Measurements from ENCODE around the gene VIT. TPM values are rescaled to one million over a fixed set of nuclear protein-coding genes. Genes with fewer than 3 reads are reported as not detected.

Gene VIT
- total RNA-seq, 1 donor from 2014 or later, result not detected

- no peaks in the 10 kb centered on the region for H3K36me3 Mint-ChIP-seq (ENCODE audit: unreplicated experiment)
- no peak for TF ChIP-seq CTCF (IDR thresholded peaks at IDR 0.05; ENCODE audit: partially characterized antibody, unreplicated experiment)
- H3K9me3 Mint-ChIP-seq (ENCODE audit: unreplicated experiment), result peaks cover 2% of the 10 kb centered on the region
- no peak overlapping the region for H3K4me3 Mint-ChIP-seq (ENCODE audit: unreplicated experiment)
- peaks cover 4% of the 10 kb centered on the region for H3K27me3 Mint-ChIP-seq (ENCODE audit: unreplicated experiment)
- DNase-seq, result no peak
- no peak overlapping the region for H3K27ac Mint-ChIP-seq (ENCODE audit: unreplicated experiment)
- H3K4me1 Mint-ChIP-seq (ENCODE audit: low read depth, unreplicated experiment), result peaks cover 5% of the 10 kb centered on the region
These were observed 112.0 kb downstream of the VIT start for GRCh38 chr2:36808386-36809068.

- Mint-ChIP-seq H3K4me3 (ENCODE audit: unreplicated experiment) (no peak overlapping the region), H3K4me1 (ENCODE audit: low read depth, unreplicated experiment) (peaks cover 5% of the 10 kb centered on the region), H3K9me3 (ENCODE audit: unreplicated experiment) (peaks cover 2% of the 10 kb centered on the region), H3K36me3 (ENCODE audit: unreplicated experiment) (no peaks in the 10 kb centered on the region), H3K27ac (ENCODE audit: unreplicated experiment) (no peak overlapping the region), H3K27me3 (ENCODE audit: unreplicated experiment) (peaks cover 4% of the 10 kb centered on the region)
- no peak for DNase-seq
- TF ChIP-seq CTCF (IDR thresholded peaks at IDR 0.05; ENCODE audit: partially characterized antibody, unreplicated experiment), result no peak
These were observed 112.5 kb downstream of the VIT start for GRCh38 chr2:36809069-36809445.

GRCh38 chr2:36811071-36811470 lies 114.6 kb downstream of the VIT start:
- H3K27me3 Mint-ChIP-seq (ENCODE audit: unreplicated experiment), result peaks cover 4% of the 10 kb centered on the region
- H3K36me3 Mint-ChIP-seq (ENCODE audit: unreplicated experiment), result no peaks in the 10 kb centered on the region
- no peak overlapping the region for H3K4me3 Mint-ChIP-seq (ENCODE audit: unreplicated experiment)
- TF ChIP-seq CTCF (IDR thresholded peaks at IDR 0.05; ENCODE audit: partially characterized antibody, unreplicated experiment), result no peak
- H3K4me1 Mint-ChIP-seq (ENCODE audit: low read depth, unreplicated experiment), result no peaks in the 10 kb centered on the region
- no peak for DNase-seq
- no peaks in the 10 kb centered on the region for H3K9me3 Mint-ChIP-seq (ENCODE audit: unreplicated experiment)
- no peak overlapping the region for H3K27ac Mint-ChIP-seq (ENCODE audit: unreplicated experiment)

GRCh38 chr2:36812196-36812595 lies 115.7 kb downstream of the VIT start:
- no peaks in the 10 kb centered on the region for H3K36me3 Mint-ChIP-seq (ENCODE audit: unreplicated experiment)
- TF ChIP-seq CTCF (IDR thresholded peaks at IDR 0.05; ENCODE audit: partially characterized antibody, unreplicated experiment), result no peak
- H3K4me3 Mint-ChIP-seq (ENCODE audit: unreplicated experiment), result no peak overlapping the region
- DNase-seq, result no peak
- no peak overlapping the region for H3K27ac Mint-ChIP-seq (ENCODE audit: unreplicated experiment)
- no peaks in the 10 kb centered on the region for H3K9me3 Mint-ChIP-seq (ENCODE audit: unreplicated experiment)
- no peaks in the 10 kb centered on the region for H3K4me1 Mint-ChIP-seq (ENCODE audit: low read depth, unreplicated experiment)
- H3K27me3 Mint-ChIP-seq (ENCODE audit: unreplicated experiment), result peaks cover 1% of the 10 kb centered on the region

GRCh38 chr2:36818542-36818941 lies 122.0 kb downstream of the VIT start:
- no peak for TF ChIP-seq CTCF (IDR thresholded peaks at IDR 0.05; ENCODE audit: partially characterized antibody, unreplicated experiment)
- DNase-seq, result no peak
- Mint-ChIP-seq H3K27ac (ENCODE audit: unreplicated experiment) (no peak overlapping the region), H3K27me3 (ENCODE audit: unreplicated experiment) (no peaks in the 10 kb centered on the region), H3K4me3 (ENCODE audit: unreplicated experiment) (no peak overlapping the region), H3K36me3 (ENCODE audit: unreplicated experiment) (no peaks in the 10 kb centered on the region), H3K4me1 (ENCODE audit: low read depth, unreplicated experiment) (peaks cover 4% of the 10 kb centered on the region), H3K9me3 (ENCODE audit: unreplicated experiment) (no peaks in the 10 kb centered on the region)
